NCI-H2171 (cell line): ENCODE data around the gene FAM170B.

Experiments
- DNase-seq: peaks from one replicate; lab custom pipeline; 2025; lab: John Stamatoyannopoulos, UW

FAM170B gene

DNA sequence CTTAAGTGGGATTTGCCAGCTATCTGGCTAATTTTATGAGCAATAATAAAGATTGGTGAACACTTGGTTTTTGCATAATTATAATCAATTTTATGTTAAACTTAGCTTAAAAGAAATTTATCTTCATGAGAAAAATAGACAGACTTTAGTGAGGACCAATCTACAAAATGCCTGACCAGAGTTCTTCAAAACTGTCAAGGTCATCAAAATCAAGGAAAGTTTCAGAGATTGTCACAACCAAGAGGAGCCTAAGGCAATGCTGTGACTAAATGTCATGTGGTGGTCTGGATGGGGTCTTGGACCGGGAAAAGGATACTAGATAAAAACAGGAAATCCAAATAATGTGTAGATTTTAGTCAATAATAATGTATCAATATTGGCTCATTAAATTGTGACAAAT lies 17.7 kb upstream of the FAM170B start:
- DNase-seq: no peak

GRCh38 chr10:49151025-49151445 lies 17.2 kb upstream of the FAM170B start:
- no peak for DNase-seq

DNA sequence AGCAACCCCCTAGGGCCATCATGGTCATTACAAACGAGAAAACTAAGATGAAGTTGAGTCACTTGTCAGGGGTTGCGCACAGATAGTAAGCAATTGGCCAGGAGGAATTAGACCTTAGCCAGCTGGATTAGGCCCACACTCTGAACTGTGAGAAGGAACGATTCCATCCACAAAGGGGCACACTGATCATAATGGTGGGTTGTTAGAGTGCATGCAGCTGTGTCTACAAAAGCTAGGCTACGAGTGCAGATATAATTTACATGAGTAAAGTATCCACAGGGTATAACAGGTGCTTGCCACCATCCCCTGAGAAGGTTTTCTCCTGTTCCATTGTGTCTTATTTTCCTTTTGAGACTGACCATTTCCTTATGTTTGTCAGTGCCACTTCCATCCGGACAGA lies 16.6 kb upstream of the FAM170B start:
- DNase-seq: no peak

DNA sequence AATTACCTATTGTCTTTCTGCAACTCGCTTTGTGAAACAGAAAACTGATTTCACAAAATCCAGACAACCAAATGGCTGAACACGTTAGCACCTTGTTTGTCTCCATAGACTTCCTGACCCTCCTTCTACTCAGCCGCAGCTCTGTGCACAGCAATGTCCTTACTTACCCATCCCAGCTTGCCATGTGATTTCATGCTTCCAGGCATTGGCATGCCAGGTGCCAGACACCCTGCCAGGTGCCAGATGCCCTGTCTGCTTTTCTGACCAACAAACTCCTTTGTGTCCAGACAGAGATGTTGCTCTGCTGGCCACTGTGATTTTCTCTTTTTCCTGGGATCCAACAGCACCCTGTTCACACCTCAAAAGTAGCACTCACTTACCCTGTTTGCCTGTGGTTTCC lies 16.1 kb upstream of the FAM170B start:
- no peak for DNase-seq

DNA sequence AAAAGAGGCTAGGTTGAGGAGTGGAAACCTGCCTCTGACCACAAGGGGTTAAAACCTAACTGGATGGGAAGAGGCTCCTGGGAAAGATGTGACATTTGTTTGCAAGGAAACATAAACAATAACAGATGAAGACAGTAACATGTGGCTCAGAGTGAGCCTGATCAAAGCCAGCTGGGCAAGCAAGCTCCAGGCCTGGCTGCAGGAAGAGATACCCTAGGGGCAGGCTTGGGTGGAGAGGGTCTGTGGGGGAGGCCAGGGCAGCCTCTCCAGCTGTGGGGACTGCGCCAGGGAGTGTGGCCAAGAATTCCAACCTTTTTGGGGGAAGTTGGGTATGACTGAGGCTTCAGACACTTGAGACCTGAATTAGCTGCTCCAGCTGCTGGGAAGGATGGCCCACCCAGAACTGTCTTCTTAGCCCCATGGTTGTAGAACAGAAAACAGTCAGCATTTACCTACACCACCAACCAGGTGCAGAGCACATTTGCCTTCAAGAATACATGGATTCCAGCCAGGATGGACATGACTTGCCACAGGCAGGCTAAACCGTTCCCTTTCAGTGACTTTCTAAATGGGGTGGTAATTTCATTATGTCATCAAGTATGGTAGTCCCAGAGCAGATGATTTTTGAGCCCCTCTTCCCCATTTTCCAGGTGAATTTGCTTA lies 10.4 kb upstream of the FAM170B start:
- no peak for DNase-seq

- DNase-seq: no peak
These were observed 9.4 kb upstream of the FAM170B start for GRCh38 chr10:49143249-49143648.

DNA sequence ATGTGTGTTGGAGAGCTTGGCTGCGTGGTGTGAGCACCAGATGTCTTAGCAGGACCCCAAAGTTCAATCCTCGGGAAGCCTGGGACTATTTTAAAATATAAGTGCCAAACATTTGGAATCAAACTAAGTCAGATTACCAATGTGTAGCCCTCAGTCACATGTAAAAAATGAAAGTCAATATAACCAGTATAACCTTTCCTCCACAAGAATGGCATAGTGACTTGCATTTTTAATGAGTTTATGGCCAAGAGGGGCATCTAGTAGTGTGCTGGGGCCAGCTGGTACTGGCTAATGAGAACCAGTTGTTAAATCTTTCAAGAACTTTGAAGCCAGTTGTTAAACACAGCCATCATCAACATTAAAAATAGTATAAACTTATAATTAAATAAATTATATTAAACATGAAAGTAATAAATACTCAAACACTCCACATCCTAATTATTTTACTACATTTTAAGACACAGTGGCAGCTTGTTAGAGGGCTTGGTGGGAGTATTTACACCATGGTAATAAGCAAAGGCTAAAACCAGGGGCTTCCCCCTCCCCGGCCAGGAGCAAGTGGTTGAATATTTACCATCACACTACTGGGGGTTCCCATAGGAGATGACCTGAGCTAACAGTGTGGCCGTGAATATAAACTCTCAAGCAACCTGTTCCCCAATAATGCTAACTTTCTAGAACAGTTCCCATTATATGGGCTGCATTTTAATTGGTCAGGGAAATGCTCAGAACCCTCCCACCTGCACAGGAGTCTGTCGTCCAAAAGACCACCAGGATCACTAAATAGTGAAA lies 7.9 kb upstream of the FAM170B start:
- DNase-seq: no peak

GRCh38 chr10:49140304-49141177 lies 6.7 kb upstream of the FAM170B start:
- no peak for DNase-seq

- no peak for DNase-seq
These were observed 6.0 kb upstream of the FAM170B start for GRCh38 chr10:49139846-49140195.

DNA sequence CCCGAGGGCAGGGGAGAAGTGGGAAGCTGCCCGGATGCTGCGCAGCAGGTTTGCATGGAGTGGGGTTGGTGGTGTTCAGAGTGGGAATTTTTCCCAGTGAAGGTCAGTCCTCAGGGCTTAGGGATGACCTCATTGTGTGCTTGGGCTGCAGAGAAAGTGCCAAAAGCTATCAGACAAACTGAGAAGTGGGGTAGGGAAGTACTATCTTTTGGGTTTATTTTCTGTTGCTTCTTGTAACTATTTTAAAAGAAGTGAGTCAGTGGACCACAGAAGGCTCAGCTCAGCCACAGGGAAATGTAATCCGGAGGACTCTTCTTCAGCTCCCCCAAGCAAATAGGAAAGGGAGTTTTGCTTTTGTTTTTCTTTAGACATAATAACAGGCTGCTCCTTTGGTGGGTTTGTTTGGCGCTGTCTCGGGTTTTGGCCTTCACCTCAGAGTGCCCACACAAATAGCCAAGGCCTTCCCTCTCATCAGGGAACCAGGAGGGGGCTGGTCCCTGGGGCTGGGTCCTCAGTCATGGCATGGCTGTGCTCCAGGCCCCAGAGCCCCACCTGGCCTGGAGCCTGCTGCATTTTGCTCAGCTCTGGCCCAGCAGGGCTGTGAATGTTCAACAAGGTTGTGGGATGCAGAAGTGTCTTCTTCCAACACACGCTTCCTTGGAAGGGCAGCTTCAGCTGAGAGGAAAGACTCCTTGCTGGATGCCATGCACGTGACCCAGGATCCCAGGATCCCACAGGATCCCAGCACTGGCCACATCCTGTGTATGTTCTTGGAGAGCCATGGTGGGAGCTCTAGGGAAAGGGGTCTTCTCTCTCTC lies 5.4 kb upstream of the FAM170B start:
- no peak for DNase-seq

- DNase-seq: no peak
These were observed 4.6 kb upstream of the FAM170B start for GRCh38 chr10:49138361-49138891.

DNA sequence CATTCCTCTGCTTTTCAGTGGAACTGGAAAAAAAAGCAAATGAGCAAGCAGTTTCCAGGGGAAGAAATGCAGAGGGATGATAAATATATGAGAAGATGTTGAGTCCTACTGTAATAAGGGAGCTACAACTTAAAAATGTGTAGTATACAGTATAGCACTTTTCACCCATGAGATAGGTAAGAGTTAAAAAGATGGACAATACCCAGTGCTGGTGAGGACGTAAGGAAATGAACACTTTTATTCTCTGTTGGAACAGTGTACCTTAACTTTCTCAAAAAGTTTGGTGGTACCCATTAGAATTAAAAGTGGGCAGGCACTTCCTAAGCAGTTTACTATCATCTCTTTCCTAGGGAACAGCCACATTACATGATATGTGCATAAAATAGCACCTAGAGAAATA lies 2.7 kb upstream of the FAM170B start:
- DNase-seq: no peak

DNA sequence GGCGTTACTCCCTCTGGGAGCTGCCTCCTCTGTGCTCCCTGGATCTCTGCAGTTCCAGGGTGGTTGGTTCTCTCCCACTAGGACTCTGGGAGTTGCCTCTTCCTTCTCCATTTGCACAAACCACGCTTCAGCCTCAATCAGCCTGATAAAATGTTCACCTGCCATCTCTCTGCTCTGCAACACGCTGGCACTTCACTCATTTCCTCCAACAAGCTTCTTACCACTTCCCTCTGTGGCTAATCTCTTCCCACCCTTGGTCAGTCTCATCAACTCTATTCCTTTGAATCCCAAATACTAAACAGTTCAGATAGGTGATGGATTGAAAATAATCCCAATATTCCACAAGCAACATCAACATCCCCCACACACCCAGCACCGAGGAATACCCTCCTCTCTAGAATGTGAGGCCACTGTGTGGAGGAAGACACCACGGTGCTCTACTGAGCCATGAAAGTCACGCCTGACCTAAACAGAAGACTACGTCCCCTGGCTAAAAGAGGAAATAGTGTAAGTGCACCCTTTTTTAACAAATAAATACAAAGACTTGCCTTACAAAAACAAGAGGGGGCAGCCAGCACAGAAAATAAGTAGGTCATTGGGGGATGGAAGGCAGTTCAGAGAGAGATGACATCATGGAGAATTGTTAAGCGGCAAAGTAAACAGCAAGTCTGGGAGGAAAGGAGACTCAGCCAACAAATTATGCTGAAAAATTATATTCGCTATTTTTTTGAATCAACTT lies 1.9 kb upstream of the FAM170B start:
- no peak for DNase-seq

- DNase-seq: no peak
These were observed 506 bp upstream of the FAM170B start for GRCh38 chr10:49134327-49134726.

- DNase-seq: no peak
These were observed 1.5 kb downstream of the FAM170B start for GRCh38 chr10:49132362-49132737.

- no peak for DNase-seq
These were observed 2.1 kb downstream of the FAM170B start for GRCh38 chr10:49131507-49132361.

- DNase-seq: no peak
These were observed 4.4 kb downstream of the FAM170B start for GRCh38 chr10:49129376-49129775.

DNA sequence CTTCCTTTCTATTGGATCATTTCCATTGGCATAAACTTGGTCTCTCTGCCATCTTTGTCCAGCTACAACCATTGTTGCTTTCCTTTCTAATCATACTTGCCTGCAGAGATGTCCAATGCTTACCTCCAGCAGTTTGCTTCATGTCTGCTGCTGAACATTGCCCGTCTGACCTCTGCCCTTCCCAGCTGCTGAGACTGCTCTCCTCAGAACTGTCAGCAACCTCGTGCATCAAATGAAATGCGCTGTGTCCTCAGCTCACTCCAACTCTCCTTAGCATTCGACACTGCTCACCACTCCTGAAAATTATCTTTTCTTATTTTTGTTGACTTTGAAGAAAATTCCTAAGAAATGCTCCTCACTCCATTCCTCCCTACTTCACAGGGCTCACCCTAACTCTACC lies 5.0 kb downstream of the FAM170B start:
- no peak for DNase-seq

DNA sequence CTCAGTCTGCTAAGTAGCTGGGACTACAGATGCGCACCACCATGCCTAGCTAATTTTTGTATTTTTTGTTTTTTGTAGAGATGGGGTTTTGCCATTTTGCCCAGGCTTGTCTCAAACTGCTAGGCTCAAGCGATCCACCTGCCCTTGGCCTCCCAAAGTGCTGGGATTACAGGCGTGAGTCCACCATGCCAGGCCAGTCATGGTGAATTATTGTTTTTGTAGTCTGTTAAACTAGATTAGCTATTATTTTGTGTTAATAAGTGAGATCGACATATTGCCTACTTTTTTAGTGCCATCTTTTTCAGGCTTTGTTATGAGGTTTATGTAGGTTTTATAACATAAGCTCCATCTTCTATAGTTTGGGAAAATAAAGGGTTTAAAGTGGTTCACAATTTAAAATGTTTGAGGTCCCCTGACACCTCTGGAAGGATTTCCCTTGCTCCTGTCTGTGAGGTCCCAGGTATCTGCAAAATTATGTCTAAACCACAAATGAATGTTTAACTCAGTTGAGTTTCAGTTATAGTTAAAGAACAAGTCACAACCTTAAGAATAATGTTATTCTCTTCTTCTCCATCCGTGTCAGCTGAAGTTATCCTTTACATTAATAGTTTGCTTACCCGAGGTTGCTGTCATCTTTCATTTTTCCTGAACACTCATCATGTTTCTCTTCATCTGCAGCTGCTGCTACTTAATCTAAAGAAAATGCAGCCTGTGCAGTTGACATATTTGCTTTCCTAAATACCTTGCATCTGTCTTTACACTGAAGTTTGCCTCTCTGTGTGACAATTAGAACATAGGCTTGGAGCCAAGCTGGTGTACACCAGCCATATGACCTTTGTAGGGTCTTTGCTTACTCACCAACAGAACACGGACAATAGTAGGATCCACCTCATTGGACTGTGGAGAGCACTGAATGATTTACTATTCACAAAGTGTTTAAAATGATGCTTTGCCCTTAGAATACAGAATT lies 9.6 kb downstream of the FAM170B start:
- DNase-seq: no peak
